Endothelial cell of umbilical vein (primary cell): ENCODE results near the gene OGFOD2. TPM values are rescaled to one million over a fixed set of nuclear protein-coding genes. Genes with fewer than 3 reads are reported as not detected.

Experiments used
- BruUV-seq: library from RNA; stranded (reverse); fragments of 400-500 nt; replicated peaks from 2 replicates; lab custom pipeline; 2021; lab: Mats Ljungman, UMichigan
- CTCF ChIA-PET: fragments of 300-600, 350-600 bp; sonication (Branson Sonifier 250); formaldehyde crosslinking; loops from one replicate; lab custom pipeline; 2021; ENCODE audit warnings: antibody characterized with exemption, inconsistent platforms; lab: Charles Lee
- POLR2A ChIA-PET: fragments of 300-600, 350-600 bp; sonication (Branson Sonifier 250); formaldehyde crosslinking; loops from one replicate; lab custom pipeline; 2021; ENCODE audit warnings: antibody characterized with exemption, inconsistent platforms; lab: Charles Lee
- DNase-seq: peaks from one replicate; pipeline ENCODE4 v3.0.0-alpha.2; 2011; ENCODE audit warnings: low read depth, low spot score
- FAIRE-seq: peaks from 2 replicates; lab custom pipeline; 2011; peaks lifted over from hg19 to GRCh38; lab: Jason Lieb, UNC
- H2AFZ ChIP-seq: 2 replicates; pipeline ENCODE4 v1.6.0; 2012; ENCODE audit warnings: low read depth, low read length, control low read depth, inconsistent platforms
- H3K27ac ChIP-seq: 2 replicates; pipeline ENCODE4 v1.5.1; 2011; ENCODE audit warnings: low read depth, mild to moderate bottlenecking, control low read depth, low read length, moderate library complexity; ENCODE audit not compliant: insufficient read depth
- H3K27me3 ChIP-seq, 2 experiments: 2 replicates each; pipeline versions ENCODE4 v1.6.0 to v1.6.1; 2011; ENCODE audit warnings: low read length in 2 of 2, mixed read lengths in 1 of 2; ENCODE audit not compliant: control insufficient read depth in 2 of 2, insufficient read depth in 2 of 2
- H3K36me3 ChIP-seq, 2 experiments: 2 replicates in 1 of 2; 3 replicates in 1 of 2; pipeline ENCODE4 v1.5.1; 2011; ENCODE audit warnings: low read length in 2 of 2, mild to moderate bottlenecking in 1 of 2, moderate library complexity in 1 of 2; ENCODE audit not compliant: control insufficient read depth in 2 of 2, insufficient read depth in 2 of 2; ENCODE audit errors: extremely low read depth in 1 of 2
- H3K4me1 ChIP-seq: 3 replicates; pipeline ENCODE4 v1.5.1; 2011; ENCODE audit warnings: mild to moderate bottlenecking, low read length; ENCODE audit not compliant: control insufficient read depth, insufficient read depth; ENCODE audit errors: extremely low read depth
- H3K4me2 ChIP-seq: 2 replicates; pipeline ENCODE4 v1.6.1; 2011; ENCODE audit warnings: low read length, control low read depth, mixed read lengths; ENCODE audit not compliant: insufficient read depth
- H3K4me3 ChIP-seq, 3 experiments: fragments of 200-600 bp in 1 of 3; sonication (generic), shearing (Covaris generic) in 1 of 3; replicated peaks in 1 of 3; 2 replicates each; pipeline ENCODE4 v1.5.1; 2011 to 2016; ENCODE audit warnings: control low read depth in 3 of 3, low read length in 3 of 3, mild to moderate bottlenecking in 2 of 3, inconsistent platforms in 1 of 3, low read depth in 1 of 3, moderate library complexity in 1 of 3; ENCODE audit not compliant: insufficient read depth in 1 of 3
- H3K79me2 ChIP-seq: 2 replicates; pipeline ENCODE4 v1.6.0; 2012; ENCODE audit warnings: low read length, inconsistent platforms; ENCODE audit not compliant: control insufficient read depth, insufficient read depth
- H3K9ac ChIP-seq: replicated peaks from 2 replicates; pipeline ENCODE3; 2011; ENCODE audit warnings: low read length, control low read depth; ENCODE audit not compliant: insufficient read depth; ENCODE audit errors: extremely low read depth
- H3K9me1 ChIP-seq: replicated peaks from 3 replicates; pipeline ENCODE4 v1.6.0; 2011; ENCODE audit warnings: mild to moderate bottlenecking, low read length; ENCODE audit not compliant: control insufficient read depth, insufficient read depth; ENCODE audit errors: extremely low read depth
- H3K9me3 ChIP-seq: replicated peaks from 2 replicates; pipeline ENCODE4 v1.5.1; 2012; ENCODE audit warnings: low read length, inconsistent platforms; ENCODE audit not compliant: control insufficient read depth, insufficient read depth
- H4K20me1 ChIP-seq: replicated peaks from 2 replicates; pipeline ENCODE3; 2011; ENCODE audit warnings: mild to moderate bottlenecking, low read length; ENCODE audit not compliant: control insufficient read depth, insufficient read depth; ENCODE audit errors: extremely low read depth
- CTCF ChIP-seq, 2 donors: IDR thresholded peaks; 1 replicate in 1 of 2; 2 replicates in 1 of 2; pipeline ENCODE4 v1.5.1; 2011; ENCODE audit warnings: low read length in 2 of 2, mild to moderate bottlenecking in 2 of 2, moderate library complexity in 2 of 2, control low read depth in 1 of 2, inconsistent platforms in 1 of 2, low read depth in 1 of 2; ENCODE audit not compliant: insufficient read depth in 1 of 2; ENCODE audit errors: extremely low read depth in 1 of 2
- EZH2 ChIP-seq: IDR thresholded peaks from 2 replicates; pipeline ENCODE4 v1.6.1; 2012; ENCODE audit warnings: borderline replicate concordance, low read depth, mild to moderate bottlenecking, moderate library complexity, low read length, inconsistent platforms; ENCODE audit not compliant: severe bottlenecking
- FOS ChIP-seq: IDR thresholded peaks from 2 replicates; pipeline ENCODE4 v1.6.1; 2011; ENCODE audit warnings: mild to moderate bottlenecking, low read length, moderate library complexity, borderline replicate concordance; ENCODE audit not compliant: insufficient read depth
- GATA2 ChIP-seq: IDR thresholded peaks from 2 replicates; pipeline ENCODE4 v1.7.0; 2011; ENCODE audit warnings: low read depth, mild to moderate bottlenecking, moderate library complexity, mixed read lengths, low read length; ENCODE audit not compliant: insufficient read length, insufficient read depth
- JUN ChIP-seq: IDR thresholded peaks from 2 replicates; pipeline ENCODE4 v1.6.1; 2011; ENCODE audit warnings: borderline replicate concordance, low read depth; ENCODE audit not compliant: insufficient read length, insufficient read depth
- MYC ChIP-seq: IDR thresholded peaks from one replicate; pipeline ENCODE4 v1.6.1; 2011; ENCODE audit warnings: mild to moderate bottlenecking, low read depth, low read length
- POLR2AphosphoS5 ChIP-seq: IDR thresholded peaks from 2 replicates; pipeline ENCODE4 v1.6.1; 2012; ENCODE audit warnings: low read depth, mild to moderate bottlenecking, control low read depth, low read length, moderate library complexity; ENCODE audit not compliant: insufficient read depth
- dilution Hi-C: fragments of 300-500 bp; cut with MboI; formaldehyde crosslinking; loops from one replicate; pipeline ENCODE4 v1.15.0; 2019; ENCODE audit warnings: low sequenced_read_pairs; ENCODE audit not compliant: extremely low pct_ligation_motif_present
- intact Hi-C: fragments of 100-400 bp; cut with micrococcal nuclease; formaldehyde crosslinking; loops from one replicate; pipeline ENCODE4 v1.10.0; 2022
- polyA plus RNA-seq, 4 experiments: library from polyadenylated mRNA; depleted of rRNA in 3 of 4; stranded (reverse) in 3 of 4; unstranded in 1 of 4; fragments of >200 nt; gene quantifications; 2 replicates each; pipeline versions ENCODE4 v1.2.1 to v1.2.3, GENCODE V29; 2011 to 2012; ENCODE audit warnings: missing spikeins in 1 of 4
- total RNA-seq: library from RNA; stranded (reverse); gene quantifications from 2 replicates; pipeline ENCODE4 v1.2.3, GENCODE V29; 2021
- TF ChIP-seq, protein P1 (sequence below): IDR thresholded peaks from 2 replicates; pipeline ENCODE4 v1.6.1; 2011; ENCODE audit not compliant: insufficient read depth, insufficient read length

Gene OGFOD2
- total and polyA plus RNA-seq, 2 donors (not counting 3 experiments of a cell fraction or from before 2014, with no cell fraction given) = 16.8 to 24.1 TPM

GRCh38 chr12:122998316-122998715, 23.3 kb downstream of the OGFOD2 start:
- no TSS peak for BruUV-seq
- Histone ChIP-seq H4K20me1 (no peaks in the 10 kb centered on the region), H3K4me3 (no peak overlapping the region), H3K9me1 (no peaks in the 10 kb centered on the region), H3K4me2 (no peak overlapping the region), H3K79me2 (no peaks in the 10 kb centered on the region), H3K9ac (no peak overlapping the region), H2AFZ (no peak overlapping the region), H3K9me3 (no peaks in the 10 kb centered on the region), H3K4me1 (no peaks in the 10 kb centered on the region), H3K27me3 (no peaks in the 10 kb centered on the region), H3K36me3 (no peaks in the 10 kb centered on the region), H3K27ac (no peak overlapping the region)
- POLR2A ChIA-PET = no interaction called here
- no peak for FAIRE-seq
- dilution Hi-C loops = no loop called here
- no peak for DNase-seq
- CTCF ChIA-PET = interaction anchor here (1.3 kb wide), 1 partner anchor 240 kb away, joined by 4 read pairs; no protein-coding TSS in a partner anchor
- intact Hi-C loops = no loop called here
- TF ChIP-seq MYC (no peak), CTCF (IDR thresholded peaks at IDR 0.05; ENCODE audit: extremely low read depth in 1 of 2, insufficient read depth in 1 of 2, low read depth in 1 of 2, low read length in 2 of 2) (no peak), EZH2 (no peak), JUN (no peak), POLR2AphosphoS5 (no peak), FOS (no peak), GATA2 (no peak)
- TF ChIP-seq, protein P1, sequence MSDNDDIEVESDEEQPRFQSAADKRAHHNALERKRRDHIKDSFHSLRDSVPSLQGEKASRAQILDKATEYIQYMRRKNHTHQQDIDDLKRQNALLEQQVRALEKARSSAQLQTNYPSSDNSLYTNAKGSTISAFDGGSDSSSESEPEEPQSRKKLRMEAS = no peak
